Stimulated activated CD4-positive, alpha-beta T cell treated with anti-CD3 and anti-CD28 coated beads, Interleukin-12 subunit alpha, Interleukin-12 subunit beta, amount 100 ng/mL, for 4 hours (primary cell): ENCODE results near the gene RNU1-3.
"Not testable (repeated sequence)": the region's sequence is repeated elsewhere in the genome, so short reads cannot be mapped to it uniquely, and the experiment has no call there.

Source experiments
- DNase-seq: peaks from one replicate; pipeline ENCODE4 v3.0.0-alpha.2; 2020

The RNU1-3 gene

DNA sequence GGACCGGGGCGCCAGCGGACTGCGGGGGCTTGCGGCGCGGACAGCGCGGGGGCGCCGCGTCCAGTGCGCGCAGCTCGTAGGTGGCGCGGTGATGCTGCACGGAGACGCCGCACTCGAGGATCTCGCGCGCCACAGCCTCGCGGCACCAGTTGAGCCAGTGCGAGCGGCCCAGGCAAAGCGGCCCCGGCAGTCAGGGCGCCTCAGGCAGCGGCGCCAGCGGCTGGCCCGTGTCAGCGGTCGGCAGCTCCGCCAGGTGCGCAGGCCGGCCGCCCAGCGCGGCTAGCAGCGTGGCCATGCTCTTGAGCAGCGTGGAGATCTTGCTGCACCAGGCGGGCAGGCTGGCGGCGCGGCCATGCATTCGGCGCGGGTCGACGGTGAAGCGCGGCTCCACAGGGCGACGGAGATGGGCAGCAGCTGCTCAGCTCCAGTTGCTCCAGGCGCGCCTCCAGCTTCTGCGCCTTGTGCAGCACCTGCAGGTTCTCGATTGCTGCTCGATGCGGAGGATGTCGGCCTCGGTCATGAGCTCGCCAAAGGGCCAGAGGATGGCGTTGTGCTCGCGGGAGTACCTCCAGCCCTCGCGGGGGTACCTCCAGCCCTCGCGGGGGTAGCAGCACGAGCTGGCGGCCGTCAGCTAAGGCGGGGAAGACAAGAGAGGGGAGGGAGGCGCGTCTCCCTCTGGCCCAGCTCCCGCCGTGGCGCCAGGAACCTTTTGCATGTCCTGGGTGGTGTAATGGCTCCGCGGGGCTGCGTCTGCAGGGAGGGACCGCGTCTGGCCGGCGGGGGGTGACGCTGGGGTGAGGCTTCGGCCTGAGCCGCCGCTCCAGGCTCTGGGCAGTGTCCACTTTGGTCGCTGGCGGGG, 26.9 kb upstream of the RNU1-3 start:
- not testable (repeated sequence) for DNase-seq

DNA sequence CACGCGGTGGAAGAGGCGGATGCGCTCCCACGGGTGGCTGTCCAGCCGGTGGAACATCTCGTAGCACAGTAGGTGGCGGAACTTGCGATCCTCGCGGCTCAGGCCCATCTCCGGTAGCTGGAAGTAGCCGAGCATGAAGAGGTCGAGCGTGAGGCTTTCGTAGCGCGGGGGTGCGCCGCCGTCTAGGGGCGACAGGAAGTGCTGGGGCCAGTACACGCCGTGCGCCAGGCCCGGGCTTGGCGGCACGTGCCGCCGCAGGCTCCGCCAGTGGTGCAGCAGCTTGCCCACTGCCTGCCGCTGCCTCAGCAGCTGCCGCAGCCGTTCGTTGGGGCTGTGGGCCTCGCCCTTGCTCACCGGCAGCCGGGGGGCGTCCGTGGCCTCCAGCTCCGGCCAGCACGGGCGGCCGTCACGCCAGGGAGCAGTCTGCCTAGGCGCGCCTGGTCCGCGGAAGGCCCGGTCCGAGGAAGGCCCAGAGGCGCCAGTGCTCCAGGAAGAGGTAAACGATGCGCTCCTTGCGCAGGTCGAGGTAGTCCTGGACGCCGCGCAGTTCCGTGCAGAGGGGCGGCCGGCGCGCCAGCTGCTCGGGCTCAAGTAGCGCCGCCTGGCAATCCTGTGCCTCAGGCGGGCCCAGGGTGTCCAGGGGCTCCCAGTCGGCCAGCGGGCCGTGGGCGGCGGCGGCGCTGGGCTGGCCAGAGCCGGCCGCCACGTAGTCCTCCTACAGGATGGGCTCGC, 26.1 kb upstream of the RNU1-3 start:
- not testable (repeated sequence) for DNase-seq

DNA sequence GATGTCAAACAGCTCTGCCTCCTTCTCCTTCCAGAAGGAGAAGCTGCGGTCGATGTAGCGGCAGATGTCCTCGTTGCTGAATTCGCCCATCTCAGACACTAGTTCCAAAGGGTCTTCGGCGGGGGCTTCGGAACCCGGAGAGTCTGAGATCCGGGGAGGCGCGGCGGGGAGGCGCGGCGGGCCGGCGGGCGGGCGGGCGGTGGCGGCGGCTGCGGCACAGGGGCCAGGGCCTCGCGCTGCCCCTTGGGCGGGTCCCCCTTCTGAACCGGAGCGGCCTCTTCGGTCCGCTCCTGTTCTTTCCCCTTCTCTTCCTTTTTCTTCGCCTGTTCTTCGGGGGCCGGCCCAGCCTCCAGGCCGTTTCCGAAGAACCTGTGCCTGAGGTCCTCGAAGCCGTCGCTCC, 25.5 kb upstream of the RNU1-3 start:
- not testable (repeated sequence) for DNase-seq

DNA sequence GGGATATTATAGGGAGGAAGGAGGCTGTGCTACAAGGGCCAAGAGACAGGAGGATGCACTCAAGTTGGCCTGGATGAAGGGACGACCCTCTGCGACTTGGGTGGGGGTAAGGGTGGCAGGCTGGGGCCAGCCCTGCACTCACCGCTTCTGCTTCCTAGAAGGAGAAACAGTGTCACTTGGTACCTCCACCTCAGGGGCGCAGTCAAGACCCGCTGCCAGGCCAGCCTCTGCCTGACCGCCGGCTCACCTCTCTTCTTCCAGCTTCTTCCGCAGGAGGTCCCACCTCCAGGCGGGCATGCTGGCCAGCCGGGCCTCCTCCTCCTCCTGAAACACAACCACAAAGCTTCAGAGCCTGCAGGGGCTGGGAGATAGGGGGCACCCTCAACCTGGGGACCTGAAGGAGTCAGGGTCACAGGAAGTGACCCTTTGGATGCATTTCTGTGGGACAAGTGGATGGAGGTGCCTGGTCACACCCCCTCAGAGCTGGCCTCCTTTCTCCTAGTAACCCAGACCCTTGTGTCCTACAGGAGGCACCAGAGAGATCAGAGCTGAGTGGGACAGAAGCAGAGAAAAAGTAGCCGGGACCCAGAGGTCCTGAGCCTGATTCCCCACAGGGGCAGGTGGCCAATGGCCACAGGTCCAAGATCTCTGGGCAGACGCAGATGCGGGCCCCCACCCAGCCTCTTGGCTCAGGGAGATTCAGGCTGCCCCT, 24.4 kb upstream of the RNU1-3 start:
- not testable (repeated sequence) for DNase-seq

DNA sequence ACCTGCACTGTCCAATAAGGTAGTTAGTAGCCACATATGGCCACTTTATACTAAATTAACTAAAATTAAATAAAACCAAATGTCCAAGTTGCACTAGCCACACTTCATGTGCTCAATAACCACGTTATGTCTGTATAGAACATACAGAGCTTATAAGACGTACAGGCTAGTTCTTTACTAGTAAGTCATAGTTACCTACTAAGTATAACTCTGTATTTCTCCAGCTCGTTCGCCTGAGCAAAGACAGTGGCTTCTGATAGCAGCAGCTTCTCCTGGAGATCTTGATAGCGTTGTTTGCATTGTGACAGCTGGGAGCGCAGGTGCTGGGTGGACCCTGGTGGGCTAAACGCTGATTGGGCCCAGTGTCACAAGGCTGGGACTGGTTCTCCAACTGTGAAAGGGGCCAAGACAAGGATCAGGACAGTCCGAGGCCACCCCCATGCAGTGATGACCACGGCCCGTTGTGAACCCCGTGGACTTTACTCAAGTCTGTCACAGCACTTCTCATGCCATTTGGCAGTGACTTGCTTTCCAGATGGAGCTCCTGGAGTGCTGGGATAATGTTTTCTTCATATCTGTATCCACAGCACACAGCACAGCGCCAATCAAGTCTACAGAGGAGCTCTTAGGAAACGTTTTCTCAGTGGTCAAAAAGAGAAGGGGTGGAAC, 20.5 kb upstream of the RNU1-3 start:
- not testable (repeated sequence) for DNase-seq

DNA sequence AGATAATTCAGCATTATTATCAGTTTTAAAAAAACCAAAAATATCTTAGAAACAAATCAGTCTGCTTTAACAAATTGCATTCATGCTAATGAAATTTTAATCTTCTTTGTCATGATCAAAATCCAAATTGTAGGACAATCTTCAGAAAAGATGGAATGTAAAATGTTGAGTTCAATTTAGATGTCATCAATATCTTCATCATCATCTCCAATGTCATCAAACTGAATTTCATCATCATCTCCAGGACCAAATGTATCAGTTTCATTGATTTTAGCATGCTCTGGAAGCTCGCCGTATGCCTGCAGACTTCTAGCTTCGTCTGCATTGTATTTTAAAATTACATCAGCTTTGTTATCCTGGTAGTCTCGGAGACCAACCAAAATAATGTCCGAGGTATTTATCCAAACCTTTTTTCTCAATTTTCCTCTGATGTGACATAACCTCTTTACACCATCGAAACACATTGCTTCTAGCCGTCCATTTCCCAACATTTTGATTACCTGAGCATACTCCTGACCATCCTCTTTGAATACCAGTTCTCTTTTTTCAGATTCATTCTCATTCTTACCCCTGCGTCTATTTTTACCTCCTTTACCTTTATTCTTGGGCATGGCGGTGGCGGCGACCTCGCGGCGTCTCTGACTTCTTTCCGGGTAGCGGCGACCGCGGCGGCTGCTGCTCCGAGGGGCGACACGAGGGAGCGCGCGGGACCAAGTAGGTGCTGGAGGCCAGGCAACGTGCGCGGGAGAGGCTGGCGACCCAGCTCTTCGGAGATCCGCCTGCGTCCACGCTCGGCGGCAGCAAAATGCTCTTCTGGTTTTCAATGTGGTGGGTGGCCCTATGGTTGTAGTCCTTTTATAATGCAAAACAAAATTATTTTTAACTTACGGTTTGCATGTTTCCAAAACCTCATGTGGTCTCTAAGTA, 19.0 kb upstream of the RNU1-3 start:
- not testable (repeated sequence) for DNase-seq

DNA sequence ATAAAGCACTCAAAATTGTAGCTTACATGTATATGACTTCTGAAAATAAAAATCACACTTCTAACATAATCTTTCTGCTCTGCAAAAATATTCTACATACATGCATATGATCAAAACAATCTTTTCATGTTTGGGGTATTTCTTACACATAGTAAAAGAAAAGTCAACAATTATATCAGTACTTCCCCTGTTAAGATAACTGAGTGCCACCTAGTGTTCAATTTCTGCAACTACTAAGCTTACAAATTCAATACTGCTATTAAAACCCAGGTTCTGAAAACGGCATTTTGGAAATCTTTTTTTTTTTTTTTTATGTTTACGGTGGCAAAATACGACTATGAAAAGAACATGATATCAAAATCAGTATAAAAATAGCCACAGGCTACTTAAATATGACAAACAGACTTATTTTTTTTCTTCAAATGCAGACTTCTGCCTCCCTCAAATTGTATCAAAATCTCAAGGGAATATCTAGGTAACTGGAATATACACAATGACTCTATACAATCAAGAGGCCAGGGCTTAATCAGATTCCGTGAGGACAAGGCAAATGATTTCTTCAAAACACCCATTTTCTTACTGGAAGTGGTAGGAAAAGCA, 18.1 kb upstream of the RNU1-3 start:
- DNase-seq, result not testable (repeated sequence)

DNA sequence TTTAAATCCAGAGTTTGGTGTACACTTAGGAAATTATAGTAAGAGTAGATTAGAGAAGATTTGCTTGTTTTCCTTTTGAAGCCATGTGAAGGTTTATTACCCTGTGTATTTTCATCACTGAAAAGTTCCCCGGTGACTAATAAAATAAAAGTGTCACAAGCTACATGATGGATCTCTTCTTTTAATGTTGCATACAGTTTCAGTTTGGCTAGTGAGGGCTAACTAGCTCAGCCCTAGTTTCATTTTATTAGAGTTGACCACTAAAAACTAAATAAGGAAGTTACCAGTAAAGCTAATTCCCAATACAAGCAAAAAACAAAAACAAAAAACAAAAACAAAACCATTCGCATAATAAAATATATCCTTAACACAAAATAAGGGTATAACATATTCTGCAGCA, 17.4 kb upstream of the RNU1-3 start:
- not testable (repeated sequence) for DNase-seq

DNA sequence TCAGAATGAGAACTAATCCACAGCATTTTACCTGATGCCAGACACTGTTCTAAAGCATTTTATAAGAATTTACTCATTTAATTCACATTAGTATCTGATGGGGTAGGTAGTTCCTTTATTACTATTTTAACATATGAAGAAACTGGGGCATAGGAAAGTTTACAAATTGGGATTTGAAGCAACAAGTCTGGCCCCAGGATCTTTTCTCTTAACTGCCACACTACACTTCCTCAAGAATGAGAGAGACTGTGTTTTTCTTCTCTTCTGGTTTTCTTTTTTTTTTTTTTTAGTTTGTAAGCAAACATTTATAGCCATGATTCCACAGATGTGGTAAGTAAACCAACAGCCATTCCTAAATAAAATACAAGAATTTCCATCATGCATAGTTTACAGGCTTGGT, 16.1 kb upstream of the RNU1-3 start:
- DNase-seq, result not testable (repeated sequence)

DNA sequence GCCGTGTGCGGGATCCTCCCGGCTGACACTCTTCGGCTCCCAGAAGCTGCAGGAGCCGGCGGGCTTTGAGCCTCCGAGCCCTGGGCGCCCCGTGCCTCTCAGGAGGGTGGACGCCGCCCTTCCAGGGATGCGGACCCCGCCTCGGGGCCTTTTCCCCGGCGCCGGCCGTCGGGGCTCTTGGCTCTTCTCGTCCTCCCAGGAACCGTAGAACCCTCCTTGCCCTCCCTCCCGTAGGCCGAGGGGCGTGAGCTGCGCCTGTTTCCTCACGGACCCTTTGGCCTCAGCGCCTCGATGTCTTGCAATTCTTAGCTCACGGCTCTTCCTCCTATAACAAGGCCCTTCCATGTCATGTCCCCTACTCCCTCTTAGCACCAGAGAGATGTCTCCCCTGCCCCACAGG, 13.6 kb upstream of the RNU1-3 start:
- DNase-seq, result not testable (repeated sequence)

DNA sequence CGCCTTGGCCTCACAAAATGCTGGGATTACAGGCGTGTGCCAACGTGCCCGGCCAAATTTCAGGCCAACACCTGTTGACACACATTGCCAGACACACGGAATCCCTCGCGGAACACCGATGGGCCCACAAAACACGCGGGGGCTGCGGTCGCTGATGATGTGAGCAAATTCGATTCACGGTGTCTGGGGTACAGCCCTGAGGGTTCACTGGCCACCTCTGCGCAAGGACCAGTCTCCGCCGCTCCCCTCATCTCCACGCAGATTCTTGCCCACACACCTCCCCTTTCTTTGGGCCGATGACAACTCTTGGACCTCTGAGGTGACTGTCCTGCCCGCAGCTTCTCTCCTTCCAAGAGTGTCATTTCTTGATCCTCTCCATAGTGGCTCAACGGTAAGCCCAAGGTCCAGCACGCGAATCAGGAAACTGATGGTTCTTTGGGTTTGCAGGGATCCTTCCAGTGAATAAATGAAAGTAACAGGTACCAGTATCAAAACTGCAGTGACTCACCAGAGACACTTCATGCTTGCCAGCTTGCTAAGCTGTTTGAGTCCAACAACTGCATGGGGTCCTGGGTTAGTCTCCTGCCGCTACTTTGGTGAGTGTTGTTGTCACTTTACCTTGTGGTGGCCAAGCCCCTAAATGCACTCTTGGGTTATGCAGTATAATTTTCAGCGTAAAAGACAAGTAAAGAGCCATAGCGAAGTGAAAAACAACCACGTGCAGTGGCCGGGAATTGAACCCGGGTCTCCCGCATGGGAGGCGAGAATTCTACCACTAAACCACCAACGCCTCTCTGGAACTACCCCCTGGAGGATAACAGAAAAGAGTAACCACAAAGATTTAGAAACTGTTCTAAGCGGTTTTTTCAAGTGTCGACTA, 11.0 kb upstream of the RNU1-3 start:
- DNase-seq, result peak; percentile 57

DNA sequence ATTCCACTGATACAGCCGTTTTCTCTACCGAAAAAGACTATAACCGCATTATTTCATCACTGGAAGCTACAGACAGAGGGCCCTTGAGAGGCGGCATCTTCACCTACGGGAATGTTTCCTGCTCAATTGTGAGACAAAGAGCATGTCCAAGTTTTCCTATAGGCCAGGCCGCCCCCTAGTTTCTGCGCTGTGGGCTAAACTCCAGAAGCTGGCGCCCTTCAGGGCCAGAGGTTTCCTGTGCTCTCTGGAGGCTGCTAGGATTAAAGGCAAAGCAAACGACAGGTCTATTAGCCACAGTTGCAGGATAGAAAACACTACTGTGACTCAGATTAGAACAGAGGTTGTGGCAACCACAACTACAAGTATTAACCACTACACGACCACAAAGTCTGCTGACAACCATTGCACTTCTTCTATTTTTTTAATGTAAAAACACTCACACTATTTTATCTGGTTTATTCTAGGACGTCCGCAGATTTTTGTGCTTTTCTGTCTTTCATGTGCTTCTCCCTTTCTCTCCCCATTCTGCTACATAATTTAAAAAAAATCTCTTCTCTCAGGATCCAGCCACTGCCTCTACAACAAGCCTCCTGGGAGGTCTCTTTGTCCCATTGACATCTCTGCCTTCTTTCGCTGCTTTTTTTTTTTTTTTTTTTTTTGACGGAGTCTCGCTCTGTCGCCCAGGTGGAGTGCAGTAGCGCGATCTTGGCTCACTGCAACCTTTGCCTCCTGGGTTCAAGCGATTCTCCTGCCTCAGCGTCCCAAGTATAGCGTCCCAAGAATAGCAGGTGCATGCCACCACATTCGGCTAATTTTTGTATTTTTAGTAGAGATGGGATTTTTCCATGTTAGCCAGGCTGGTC, 10.1 kb upstream of the RNU1-3 start:
- DNase-seq, result not testable (repeated sequence)

DNA sequence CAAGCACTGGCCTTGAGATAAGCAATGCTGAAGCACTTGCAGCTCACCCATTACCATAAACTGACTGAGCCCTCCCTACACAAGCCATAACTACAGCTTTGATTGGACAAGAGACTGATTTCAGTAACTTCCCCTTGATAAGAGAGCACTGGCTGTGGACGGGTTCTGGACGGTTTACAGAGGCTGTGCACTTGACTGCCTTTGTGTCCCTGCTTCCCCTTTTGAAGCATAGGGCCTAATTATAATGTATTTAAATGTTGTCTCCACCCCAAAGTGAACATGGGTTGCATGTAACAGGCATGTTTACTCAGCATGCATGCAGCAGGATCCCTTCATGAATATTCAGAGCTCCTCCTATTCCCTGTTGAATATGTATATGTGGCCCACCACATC, 8.4 kb upstream of the RNU1-3 start:
- not testable (repeated sequence) for DNase-seq

DNA sequence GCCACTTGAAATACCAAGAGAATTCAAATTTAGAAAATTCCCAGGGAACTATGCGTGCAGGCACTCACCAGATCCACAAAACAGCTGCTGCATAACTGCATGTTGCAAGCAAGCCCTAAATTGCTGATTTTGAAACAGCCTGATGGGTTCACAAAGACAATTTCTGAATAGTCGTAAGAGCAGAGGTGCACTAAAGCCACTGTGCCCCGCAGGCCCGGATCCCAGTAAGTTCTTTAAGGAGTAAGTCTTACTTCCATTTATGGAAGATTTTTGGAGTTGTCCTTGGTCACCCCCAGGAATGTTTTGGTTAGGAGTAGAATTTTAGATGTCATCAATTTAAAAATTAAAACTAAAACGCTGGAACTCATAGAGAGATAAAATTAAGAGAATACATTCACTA, 7.2 kb upstream of the RNU1-3 start:
- not testable (repeated sequence) for DNase-seq

DNA sequence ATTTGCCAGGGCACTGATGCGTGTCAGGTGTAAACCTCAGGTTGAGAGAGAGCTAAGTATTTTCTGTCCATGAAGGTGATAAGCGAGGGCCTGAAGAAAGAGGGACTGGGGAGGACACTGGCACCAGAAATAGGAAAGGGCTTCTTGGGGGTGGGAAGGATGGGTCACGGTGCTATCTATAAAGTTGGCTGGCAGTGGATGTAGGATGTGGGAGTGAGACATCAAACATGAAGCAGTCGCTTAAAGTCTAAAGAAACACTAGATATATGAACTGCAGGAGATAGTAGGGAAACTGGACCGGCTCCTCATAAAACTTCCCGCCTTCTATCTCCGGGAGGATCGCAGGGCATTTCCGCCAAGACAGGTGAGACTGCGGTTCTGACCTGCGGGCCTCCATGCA, 912 bp downstream of the RNU1-3 start:
- not testable (repeated sequence) for DNase-seq

DNA sequence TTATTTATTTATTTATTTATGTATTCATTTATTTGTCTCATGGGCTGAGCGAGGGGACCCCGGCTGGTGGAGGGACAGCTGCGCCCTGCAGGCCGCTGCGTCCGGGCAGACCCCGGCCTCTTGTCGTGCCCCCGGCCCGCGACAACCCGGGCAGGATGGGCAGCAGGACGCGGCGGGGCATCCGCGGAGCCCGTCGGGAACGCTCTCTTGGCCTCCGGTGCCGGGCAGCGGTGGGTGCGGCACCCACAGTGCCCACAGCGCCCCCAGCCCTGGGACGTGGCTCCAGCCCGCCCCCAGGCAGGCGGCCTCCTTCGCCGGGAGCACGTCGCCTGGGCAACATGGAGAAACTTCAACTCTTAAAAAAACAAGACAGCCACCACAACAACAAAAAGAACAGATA, 8.5 kb downstream of the RNU1-3 start:
- not testable (repeated sequence) for DNase-seq

DNA sequence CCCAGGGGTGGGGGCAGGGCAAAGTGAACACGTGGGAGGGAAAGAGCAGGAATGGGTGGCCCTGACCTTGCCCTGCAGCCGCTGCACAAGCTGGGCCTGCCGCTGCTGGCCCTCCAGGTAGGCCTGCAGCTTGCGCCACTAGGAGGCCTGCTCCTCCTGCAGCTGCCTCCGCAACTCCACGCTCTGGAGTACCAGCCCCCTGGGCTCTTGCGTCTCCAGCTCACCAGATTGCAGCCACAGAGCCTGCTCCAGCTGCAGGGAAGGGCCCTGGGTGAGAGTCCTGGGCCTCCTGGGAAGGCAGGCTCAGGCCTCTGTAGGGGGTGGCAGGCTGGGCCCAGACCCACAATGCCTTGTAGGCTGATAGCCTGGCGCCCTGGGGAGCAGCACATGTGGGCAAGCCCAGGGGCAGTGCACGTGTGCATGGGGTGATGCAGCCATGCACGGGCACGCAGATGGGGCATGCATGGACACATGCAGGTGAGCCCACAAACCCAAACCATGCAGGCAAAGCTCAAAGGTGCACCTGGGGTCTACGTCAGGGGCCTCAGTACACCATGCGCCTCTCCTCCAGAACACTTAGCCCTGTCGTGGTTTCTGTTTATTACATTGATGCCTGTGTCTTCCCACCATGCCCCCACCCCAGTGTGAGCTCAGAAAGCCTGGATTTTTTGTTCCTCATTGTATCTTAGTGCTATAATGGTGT, 9.6 kb downstream of the RNU1-3 start:
- DNase-seq, result not testable (repeated sequence)

DNA sequence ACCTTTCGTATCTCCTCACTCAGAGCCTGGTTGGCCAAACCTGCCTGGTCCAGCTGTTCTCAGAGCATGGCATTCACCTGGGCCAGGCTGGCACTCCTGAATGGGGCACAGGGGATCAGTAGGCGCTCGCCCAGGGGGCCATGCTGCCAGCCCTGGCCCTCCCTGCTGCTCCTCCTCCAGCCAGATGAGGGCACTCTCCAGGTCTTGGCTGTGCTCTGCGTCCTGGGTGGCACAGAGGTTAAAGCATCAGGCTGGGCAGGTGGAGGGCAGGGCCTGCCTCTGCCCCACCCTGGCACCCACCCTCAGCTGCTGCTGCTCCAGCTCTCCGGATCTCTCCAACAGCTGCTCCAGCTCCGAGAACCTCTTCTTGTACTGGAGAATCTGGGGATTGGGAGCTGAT, 10.2 kb downstream of the RNU1-3 start:
- DNase-seq, result not testable (repeated sequence)

DNA sequence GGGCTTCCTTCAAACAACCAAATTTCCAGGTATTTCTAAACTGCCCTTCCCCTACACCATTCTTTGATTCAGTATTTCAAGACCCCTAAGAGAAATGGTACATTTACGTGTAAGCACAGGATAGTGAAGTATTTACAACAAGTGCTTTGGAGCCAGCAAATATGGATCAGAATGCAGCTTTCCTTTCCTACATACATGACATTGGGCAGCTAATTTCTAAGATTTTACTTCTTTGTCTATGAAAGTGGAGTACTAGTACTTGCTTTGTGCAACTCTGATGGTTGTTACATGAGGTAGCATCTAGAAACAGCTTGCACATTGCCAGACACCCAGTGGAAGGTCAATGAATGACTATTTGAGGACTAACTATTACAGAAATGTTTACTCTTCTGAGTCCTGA, 15.2 kb downstream of the RNU1-3 start:
- not testable (repeated sequence) for DNase-seq
